Pons (tissue), 1 donor: ENCODE measurements around the gene HACD2.
A peak's percentile ranks its signal among the peaks of the same experiment; 100 is the strongest.
"Not testable (repeated sequence)": the region's sequence is repeated elsewhere in the genome, so short reads cannot be mapped to it uniquely, and the experiment has no call there.

Experiments used
- DNase-seq: peaks from one replicate; pipeline ENCODE4 v3.0.0-alpha.2; 2016; ENCODE audit warnings: low spot score

The HACD2 gene

GRCh38 chr3:123611674-123612073 is 26.8 kb upstream of the HACD2 start:
- DNase-seq = not testable (repeated sequence)

DNA sequence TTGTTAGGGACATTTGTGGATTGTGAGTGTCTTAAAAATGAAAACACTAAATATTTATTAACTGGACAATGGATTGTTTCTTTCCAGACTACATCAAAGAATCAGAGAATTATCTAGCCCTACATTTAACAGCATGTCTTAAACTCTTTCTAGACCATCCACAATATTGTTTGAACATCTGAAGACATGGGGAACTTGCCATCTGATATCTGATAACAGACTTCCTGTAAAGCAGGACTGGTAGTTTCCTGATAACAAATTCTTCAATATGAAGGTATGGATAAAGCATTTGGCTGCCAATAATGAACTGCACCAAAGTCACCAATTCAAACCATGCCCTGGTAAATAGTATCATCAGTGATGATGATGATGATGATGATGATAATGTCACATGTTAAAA is 26.2 kb upstream of the HACD2 start:
- DNase-seq = no peak

DNA sequence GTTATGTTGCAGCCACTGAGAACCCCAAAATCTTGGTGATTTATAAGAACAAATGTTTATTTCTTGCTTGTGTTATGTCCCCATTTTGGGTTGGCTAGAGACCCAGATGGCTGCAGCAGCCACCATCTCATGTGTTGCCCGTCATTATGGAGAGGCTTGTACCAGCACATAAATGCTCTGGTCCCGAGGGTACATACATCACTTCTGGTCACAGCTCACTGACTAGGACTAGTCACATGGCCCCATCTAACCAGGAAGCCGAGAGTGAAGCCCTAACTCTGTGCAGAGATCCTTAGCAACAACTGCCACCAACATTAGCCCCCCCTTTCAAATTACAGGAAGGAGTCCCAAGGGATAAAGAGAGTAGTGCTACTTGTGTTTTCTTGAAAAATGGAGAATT is 25.5 kb upstream of the HACD2 start:
- DNase-seq = no peak

- DNase-seq = no peak
Measured at GRCh38 chr3:123609063-123609462, 24.2 kb upstream of the HACD2 start.

- DNase-seq = no peak
Measured at GRCh38 chr3:123608263-123608937, 23.5 kb upstream of the HACD2 start.

DNA sequence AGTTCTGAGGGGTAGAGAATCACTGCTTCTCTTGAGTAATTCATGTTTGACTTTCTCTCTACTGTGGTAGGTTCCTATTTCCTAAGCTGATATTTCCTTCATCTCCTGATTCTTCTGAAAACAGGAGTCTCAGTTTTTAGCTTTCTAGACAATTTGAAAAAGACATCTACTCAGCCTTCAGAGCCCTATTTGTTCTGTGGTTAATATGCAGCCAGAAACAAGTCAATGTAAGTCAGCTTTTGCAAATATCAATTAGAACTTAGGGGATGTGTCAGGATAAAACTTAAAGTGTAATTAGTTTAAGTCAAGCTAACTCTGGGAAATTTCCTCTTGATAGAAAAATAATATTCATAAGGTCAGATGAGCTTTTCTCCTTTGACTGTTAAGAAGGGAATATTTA is 21.7 kb upstream of the HACD2 start:
- no peak for DNase-seq

DNA sequence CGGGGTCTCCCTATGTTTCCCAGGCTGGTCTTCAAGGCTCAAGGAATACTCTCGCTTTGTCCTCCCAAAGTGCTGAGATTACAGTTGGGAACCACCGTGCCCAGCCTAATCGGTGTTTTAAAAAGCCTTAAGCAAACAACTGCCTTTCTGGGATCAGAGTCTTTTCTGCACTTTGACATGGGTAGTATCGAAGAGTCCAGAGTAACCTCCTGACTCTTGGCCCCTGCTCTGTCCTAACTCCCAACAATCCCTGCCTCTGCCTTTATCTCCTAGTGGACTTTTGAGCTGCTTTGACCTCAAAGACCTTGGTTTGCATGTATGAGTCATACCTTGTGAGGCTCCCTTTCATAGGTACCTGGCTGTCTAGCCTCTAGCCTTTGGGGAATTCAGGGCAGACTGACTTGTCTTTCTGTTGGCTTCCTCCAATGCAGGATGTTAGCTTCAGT is 21.0 kb upstream of the HACD2 start:
- no peak for DNase-seq

DNA sequence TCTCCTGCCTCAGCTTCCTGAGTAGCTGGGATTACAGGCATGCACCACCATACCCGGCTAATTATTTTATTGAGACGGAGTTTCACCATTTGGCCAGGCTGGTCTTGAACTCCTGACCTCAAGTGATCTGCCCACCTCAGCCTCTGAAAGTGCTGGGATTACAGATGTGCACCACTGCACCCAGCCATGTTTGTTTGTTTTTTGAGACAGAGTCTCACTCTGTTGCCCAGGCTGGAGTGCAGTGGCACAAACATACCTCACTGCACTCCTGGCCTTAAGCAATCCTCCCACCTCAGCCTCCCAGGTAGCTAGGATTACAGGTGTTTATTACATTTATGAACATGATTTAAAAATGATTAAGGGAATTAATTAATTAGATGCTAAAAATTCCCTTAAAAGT is 18.3 kb upstream of the HACD2 start:
- DNase-seq = not testable (repeated sequence)

DNA sequence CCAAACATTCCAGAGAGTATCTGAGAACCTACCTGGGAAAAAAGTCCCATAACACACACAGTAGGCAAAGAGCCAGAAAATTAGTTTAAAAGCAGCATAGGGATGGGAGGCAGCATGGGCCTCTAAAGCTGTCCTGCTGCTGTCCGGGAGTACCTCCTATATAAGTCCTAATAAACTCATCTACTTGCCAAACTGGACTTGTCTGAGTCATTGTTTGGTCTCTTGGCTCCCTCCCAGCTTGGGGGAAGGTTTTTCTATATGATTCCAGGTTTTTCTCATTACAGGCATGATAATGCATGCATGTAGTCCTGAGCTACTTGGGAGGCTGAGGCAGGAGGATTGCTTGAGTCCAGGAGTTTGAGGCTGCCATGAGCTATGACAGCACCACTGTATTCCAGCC is 17.5 kb upstream of the HACD2 start:
- DNase-seq = no peak

- not testable (repeated sequence) for DNase-seq
Measured at GRCh38 chr3:123600863-123601262, 16.0 kb upstream of the HACD2 start.

DNA sequence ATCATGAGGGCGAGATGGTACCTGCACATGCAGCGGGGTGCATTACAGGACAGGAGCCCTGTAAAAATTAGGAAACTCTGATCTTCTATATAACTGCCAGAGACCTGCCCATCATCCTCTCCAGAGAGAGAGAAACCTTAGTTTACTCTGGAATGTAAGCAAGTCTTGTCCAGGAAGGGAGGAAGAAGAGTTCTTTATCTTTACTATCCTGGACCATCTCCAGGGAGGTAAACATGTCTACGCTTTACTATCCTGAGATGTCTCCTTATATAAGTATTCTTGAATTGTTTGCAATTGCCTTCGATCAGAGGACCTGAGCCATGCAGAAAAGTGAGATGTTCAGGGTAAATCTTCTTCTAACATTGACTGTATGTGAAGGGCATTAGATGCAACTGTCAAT is 12.7 kb upstream of the HACD2 start:
- DNase-seq = no peak

DNA sequence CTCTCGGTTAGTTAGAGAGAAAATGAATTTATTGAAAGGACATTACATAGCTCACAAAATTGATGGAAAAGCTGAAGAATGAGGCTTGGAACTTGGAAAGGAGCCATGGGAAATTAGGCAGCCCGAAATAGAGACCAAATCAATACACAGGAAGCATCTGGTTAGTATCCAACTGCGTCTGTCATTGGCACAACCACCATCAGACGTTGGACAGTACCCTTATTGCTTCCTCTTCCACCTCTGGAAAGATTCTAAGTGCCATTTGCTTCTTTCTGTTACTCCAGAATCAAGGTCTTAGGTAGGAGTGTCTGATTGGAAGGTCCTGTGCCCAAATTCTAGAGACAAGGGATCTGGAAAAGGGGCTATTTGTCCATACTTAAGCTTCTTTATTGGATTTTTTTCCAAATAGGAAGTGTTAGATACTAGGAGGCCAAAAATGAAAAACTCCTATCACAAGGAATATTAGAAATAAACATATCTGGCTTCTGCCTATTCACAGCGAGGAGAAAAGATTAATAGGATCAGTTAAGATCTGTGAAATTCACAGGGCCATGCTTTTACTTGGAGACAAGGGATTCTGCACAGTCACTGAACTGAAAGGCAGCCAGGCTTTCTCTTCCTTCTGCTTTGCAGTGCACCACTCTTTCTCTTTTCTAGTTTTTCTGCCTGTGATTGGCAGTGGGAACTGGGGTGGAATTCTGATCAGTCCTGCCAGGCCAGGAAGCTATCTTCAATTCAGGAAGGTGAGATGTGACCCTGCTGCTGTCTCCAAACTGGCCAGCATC is 10.7 kb upstream of the HACD2 start:
- DNase-seq = no peak

DNA sequence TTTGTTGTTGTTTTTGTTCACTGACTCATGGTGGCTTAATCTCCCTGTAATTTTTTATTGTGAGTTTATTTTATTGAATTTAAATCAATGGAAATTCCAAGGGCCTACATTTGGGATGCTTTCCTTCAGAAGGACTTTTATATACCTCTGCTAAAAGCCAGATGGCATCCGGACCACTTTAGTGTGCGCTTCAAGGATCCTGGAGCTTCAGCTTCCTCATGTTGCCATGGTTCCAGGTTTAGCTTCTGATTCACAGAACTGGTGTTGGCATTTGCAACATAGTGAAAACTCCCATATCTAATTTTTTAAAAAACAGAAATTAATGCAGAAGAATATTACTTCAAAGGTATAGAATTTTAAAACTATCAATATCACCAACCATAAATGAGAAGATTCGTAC is 8.5 kb upstream of the HACD2 start:
- no peak for DNase-seq

DNA sequence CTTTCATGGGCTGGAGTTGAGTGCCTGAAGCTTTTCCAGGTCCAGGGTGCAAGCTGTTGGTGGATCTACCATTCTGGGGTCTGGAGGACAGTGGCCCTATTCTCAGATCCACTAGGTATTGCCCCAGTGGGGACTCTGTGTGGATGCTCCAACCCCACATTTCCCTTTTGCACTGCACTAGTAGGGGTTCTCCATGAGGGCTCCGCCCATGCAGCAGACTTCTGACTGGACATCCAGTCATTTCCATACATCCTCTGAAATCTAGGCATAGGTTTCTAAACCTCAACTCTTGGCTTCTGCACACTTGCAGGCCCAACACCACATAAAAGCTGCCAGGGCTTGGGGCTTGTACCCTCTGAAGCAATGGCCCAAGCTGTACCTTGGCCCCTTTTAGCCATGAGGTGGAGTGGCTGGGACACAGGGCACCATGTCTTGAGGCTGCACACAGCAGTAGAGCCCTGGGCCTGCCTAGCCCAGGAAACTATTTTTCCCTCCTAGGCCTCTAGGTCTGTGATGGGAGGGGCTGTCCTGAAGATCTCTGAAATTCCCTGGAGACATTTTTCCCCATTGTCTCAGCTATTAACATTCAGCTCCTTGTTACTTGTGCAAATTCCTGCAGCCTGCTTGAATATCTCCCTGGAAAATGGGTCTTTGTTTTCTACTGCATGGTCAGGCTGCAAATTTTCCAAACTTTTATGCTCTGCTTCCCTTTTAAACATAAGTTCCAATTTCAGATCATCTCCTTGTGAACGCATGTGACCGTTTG is 6.0 kb upstream of the HACD2 start:
- no peak for DNase-seq

- no peak for DNase-seq
Measured at GRCh38 chr3:123587401-123587800, 2.5 kb upstream of the HACD2 start.

- DNase-seq = no peak
Measured at GRCh38 chr3:123586968-123587367, 2.1 kb upstream of the HACD2 start.

DNA sequence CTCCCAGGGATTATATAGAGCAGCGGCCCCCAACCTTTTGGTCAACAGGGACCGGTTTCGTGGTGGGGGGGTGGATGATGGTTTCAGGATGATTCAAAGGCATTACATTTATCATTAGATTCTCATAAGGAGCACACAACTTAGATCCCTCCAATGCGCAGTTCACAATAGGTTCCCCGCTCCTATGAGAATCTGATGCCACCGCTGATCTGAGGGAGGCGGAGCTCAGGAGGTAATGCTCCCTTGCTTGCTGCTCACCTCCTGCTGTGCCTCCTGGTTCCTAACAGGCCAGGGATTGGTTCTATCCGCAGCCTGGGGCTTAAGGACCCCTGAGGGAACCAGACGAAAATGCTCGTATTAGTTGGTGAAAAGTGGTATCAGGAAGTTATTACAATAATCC is 1.3 kb upstream of the HACD2 start:
- DNase-seq = no peak

GRCh38 chr3:123584284-123584987 is 417 bp downstream of the HACD2 start:
- DNase-seq = peak; percentile 42

- no peak for DNase-seq
Measured at GRCh38 chr3:123583561-123583960, 1.3 kb downstream of the HACD2 start.

DNA sequence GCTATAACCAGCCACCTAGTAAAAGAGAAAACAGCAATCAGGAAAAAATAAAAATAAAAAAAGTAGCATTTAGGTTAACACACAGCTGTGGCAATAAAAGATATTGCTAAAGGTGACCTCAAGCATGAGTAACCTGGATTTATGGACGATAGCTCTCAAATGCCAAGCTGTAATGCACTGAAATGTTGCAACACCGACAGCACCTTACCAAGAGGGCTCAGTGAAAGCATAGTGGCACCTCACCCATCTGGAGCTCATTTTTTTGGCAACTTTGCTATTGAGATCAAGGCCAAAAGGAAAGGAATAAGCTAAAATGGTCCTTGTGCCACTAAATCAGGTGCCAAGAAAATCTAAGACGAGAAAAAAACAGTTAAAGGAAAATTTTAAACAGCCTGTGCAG is 2.5 kb downstream of the HACD2 start:
- no peak for DNase-seq

DNA sequence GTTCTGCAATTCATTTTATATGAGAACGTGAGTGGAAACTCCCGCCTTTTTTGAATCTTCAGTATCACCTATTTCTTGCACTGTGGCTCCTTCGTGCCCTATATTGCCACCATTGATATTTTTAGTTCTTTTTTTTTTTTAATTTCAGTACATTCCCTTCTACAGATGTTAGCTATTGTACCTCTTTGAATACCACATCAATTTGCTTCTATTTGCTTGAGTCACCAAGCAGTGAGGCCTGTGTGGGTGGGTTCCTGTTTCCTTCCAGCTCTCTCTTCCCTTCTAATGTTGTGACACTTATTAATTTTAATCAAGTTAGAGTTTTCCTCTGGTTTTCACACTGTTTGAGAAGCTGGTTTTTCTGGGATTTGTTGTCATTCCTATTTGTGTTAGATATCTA is 8.7 kb downstream of the HACD2 start:
- DNase-seq = no peak

DNA sequence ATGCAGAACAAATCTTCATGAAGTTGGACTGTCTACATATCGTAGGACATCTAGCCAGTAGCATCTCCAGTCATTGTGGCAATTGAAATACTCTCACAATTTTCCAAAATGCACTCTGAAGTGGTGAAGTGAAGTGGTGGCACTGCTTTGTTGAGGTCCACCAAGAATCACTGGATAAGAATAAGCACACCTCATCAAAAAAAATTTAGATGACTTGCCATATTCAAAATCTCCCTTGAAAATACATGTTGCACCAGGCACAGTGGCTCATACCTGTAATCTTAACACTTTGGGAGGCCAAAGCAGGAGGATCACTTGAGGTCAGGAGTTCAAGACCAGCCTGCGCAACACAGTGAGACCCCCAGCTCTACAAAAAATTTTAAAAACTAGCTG is 12.9 kb downstream of the HACD2 start:
- DNase-seq = no peak
